NCI-H1092 (cell line): ENCODE data around the gene HGF.

Source experiments
- DNase-seq: peaks from one replicate; lab custom pipeline; 2025; lab: John Stamatoyannopoulos, UW

HGF gene

GRCh38 chr7:81682873-81683272 lies 87.0 kb downstream of the HGF start:
- DNase-seq, result no peak

GRCh38 chr7:81680120-81680519 lies 89.7 kb downstream of the HGF start:
- no peak for DNase-seq

GRCh38 chr7:81676813-81677212 lies 93.0 kb downstream of the HGF start:
- no peak for DNase-seq

- DNase-seq, result no peak
Measured at GRCh38 chr7:81676105-81676811, 93.6 kb downstream of the HGF start.

- no peak for DNase-seq
Measured at GRCh38 chr7:81674431-81674830, 95.4 kb downstream of the HGF start.

- DNase-seq, result no peak
Measured at GRCh38 chr7:81672872-81673271, 97.0 kb downstream of the HGF start.

GRCh38 chr7:81669476-81670105 lies 100.3 kb downstream of the HGF start:
- DNase-seq, result no peak

GRCh38 chr7:81666209-81666608 lies 103.6 kb downstream of the HGF start:
- no peak for DNase-seq

GRCh38 chr7:81665236-81665635 lies 104.6 kb downstream of the HGF start:
- no peak for DNase-seq

- DNase-seq, result no peak
Measured at GRCh38 chr7:81664304-81664703, 105.5 kb downstream of the HGF start.

GRCh38 chr7:81662531-81662930 lies 107.3 kb downstream of the HGF start:
- no peak for DNase-seq

- DNase-seq, result no peak
Measured at GRCh38 chr7:81659697-81660395, 110.0 kb downstream of the HGF start.

- no peak for DNase-seq
Measured at GRCh38 chr7:81657551-81657950, 112.3 kb downstream of the HGF start.

- DNase-seq, result no peak
Measured at GRCh38 chr7:81655271-81655670, 114.6 kb downstream of the HGF start.

GRCh38 chr7:81652225-81652624 lies 117.6 kb downstream of the HGF start:
- no peak for DNase-seq
